Activated T-cell treated with anti-CD3 and anti-CD28 coated beads, Interleukin-2, amount 50 U/mL, for 1 hour (primary cell): ENCODE results near the gene MED12L.

Source experiments
- DNase-seq: peaks from one replicate; pipeline ENCODE4 v3.0.0-alpha.2; 2020

The MED12L gene

DNA sequence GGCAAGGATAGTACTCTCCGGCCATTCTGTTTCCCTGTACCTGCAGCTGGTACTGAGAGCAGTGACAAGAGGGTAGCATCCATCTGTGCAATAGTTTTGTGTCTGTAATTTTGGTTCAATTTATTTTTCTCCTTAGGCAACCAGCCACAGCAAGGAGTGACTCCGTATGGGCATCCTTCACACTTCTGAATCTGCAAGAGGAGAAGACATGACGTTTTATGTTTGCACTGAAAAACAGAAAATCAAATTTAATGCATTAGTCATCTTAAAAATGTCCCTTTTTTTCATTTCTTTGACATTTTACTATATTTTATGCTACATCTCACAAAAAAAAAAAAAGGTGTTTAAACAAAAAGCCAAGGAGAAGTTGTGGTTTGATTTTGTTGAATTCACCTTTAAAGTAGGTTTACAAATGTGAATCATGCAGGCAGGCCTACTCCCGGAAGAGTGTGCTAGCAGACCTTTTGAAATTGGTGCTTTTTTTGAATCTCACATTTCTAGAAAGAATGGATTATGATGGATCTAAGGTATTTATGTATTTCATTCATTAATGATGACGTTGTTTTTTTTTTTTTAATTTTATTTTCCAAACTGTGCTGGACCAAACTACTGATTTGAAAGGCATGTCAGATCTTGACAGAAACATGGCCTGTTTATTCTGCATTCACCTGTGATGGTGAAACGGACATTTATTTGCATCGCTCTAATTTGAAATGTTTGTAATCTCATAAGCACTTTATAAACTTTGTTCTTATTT lies 347.3 kb downstream of the MED12L start:
- DNase-seq: no peak

GRCh38 chr3:151434151-151434890 lies 348.9 kb downstream of the MED12L start:
- DNase-seq: no peak

GRCh38 chr3:151436675-151437446 lies 351.4 kb downstream of the MED12L start:
- no peak for DNase-seq

DNA sequence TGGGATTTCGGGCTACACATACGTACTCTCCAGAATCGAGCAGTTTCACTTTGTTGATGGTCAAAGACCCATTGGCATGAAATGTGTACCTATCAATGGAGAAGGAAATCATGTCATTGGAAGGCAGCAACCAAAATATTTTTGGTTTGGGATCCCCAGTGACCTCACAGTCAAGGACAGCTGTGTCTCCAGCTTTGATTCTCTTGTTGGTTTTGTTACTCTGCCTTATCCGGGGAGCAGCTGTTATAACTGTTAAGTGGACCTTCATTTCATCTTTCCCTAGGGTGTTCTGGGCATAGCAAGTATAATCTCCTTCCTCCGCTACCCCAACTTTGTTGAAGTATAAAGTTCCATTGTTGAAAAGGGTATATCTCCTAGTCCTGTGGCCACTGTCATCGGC lies 352.4 kb downstream of the MED12L start:
- DNase-seq: no peak

GRCh38 chr3:151439652-151440125 lies 354.2 kb downstream of the MED12L start:
- no peak for DNase-seq

- DNase-seq: no peak
Observed at GRCh38 chr3:151440940-151441339, 355.5 kb downstream of the MED12L start.

- DNase-seq: no peak
Observed at GRCh38 chr3:151443583-151443982, 358.1 kb downstream of the MED12L start.

GRCh38 chr3:151445273-151446001 lies 360.0 kb downstream of the MED12L start:
- DNase-seq: no peak

DNA sequence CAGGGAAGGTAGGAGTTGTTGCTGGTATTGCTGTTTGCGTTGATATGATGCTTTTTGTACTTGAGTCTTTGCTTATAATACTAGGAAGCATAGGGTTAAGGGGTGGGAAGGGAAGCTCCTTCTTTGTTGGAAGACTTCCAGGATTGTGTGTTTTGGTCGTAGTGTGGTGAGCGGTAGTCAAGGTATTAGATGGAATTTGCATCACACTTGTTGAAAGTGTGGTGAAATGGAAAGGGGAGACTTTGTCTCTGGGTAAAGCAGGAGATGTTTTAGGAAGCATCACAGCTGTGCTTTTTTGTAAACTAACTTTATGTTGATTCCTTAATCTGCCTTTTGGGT lies 360.5 kb downstream of the MED12L start:
- no peak for DNase-seq

DNA sequence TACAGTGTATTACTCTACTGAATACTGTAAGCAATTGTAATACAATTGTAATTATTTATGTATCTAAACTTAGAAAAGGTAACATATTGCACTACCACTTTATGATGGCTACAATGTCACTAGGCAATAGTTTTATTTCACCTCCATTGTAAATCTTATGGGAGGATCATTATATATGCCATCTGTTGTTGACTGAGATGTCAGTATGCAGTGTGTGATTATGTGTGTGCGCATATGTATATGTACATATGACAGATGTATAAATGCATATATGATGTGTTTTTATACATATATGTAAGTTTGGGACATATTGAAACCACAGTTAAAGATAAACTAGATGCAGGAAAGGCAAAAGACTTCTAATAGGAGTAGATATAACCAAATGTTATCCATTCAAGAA lies 366.9 kb downstream of the MED12L start:
- no peak for DNase-seq

- DNase-seq: no peak
Observed at GRCh38 chr3:151452841-151453240, 367.4 kb downstream of the MED12L start.

DNA sequence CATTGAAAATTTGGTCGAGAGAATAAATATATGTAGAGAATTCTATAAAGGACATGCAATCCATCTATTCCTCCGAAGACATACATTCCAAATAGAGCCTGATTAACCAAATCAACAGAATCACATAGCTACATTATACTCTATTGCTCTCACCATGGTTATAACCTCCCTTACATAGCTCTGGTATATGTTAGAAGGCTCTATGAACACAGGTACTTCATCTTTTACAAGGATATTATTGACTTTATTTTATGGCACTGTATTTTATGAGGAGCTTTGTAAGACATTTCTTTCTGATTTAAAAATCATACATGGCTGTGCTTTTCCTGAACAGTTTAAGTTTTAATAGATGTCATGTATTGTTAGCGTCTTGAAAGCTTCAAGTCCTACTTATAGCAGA lies 370.6 kb downstream of the MED12L start:
- DNase-seq: no peak

GRCh38 chr3:151459358-151459757 lies 373.9 kb downstream of the MED12L start:
- DNase-seq: no peak

DNA sequence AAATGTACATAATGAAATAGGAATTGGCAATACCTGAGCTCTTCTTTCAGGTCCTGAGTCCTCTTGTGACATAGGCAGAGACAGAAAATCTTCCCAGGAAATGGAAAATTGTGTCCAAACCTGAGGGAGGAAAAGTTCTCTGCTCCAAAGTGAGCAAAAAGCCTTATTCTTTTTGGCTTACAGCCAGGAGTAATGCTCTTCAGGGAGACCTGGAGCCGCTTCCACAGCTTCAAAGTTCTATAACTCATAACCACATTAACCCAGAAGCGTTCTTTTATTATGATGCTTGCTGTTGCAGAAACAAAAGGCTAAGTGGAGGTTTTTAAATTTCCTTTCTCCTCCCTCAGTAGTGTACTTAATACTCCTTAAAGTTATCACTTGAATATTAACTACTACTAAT lies 374.8 kb downstream of the MED12L start:
- DNase-seq: no peak

- DNase-seq: no peak
Observed at GRCh38 chr3:151460774-151461450, 375.4 kb downstream of the MED12L start, which contains the start of gene IGSF10. TSS of gene IGSF10 (minus strand) at chr3:151461061. CDS start at chr3:151458709, 2,352 bp downstream.

DNA sequence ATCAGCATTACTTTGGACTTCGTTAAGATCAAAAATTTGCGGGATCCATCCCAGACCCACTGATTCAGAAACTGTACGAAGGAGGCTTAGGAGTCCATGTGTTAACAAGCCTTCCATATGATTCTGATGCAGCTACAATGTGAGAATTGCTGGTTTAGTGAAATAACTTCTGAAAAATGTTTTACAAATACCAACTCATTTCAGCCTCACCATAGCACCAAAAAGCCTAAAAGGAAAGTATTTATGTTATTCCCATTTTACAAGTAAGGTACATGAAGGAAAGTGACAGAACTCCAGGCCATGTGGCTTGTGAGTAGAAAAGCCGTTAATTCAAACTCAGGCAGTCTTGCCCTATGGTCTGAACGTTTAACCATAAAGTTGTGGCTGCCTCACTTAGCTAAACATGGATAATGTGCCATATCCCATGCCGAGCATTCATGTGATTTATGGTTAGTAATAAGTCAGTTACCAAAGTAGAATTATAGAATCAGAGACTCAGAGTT lies 376.9 kb downstream of the MED12L start:
- no peak for DNase-seq

- DNase-seq: no peak
Observed at GRCh38 chr3:151462991-151463390, 377.5 kb downstream of the MED12L start.

- DNase-seq: no peak
Observed at GRCh38 chr3:151467069-151467468, 381.6 kb downstream of the MED12L start.

GRCh38 chr3:151468284-151468917 lies 382.9 kb downstream of the MED12L start:
- DNase-seq: no peak

DNA sequence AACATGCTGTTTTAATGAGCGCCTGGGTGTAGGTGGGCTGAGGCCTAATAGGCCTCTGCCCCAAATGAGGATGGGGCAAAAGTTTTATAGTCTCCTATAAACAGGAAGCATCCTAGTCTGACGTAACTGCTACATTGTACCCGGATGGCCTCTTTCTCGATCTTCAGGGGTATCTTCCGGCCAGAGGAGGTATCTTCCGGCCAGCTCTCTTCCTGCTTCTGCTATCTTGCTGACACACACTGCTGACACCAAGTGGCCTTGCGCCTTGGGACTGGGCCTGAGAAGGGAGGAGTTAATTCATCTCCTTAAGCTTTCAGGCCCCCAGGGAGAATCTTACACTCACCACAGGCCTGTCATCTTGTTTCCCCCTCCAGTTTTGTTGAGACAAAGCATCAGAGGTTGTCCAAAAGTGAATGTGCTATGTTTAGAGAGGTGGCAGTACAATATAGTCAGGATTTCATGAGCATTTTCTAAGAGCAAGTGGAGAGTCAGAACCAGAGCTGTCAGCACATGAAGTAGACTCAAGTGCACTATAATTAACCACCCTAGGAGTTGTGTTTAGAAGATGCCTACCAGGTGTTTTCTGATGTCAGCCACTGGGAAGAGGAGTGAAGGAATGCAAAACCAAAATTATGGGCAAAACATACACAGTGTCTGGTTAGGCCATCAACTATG lies 391.0 kb downstream of the MED12L start:
- DNase-seq: no peak
